H4 (cell line): Measurements from ENCODE around the gene FANCD2. TPM values are rescaled to one million over a fixed set of nuclear protein-coding genes. Genes with fewer than 3 reads are reported as not detected.
"Not testable (repeated sequence)": the region's sequence is repeated elsewhere in the genome, so short reads cannot be mapped to it uniquely, and the experiment has no call there.

Experiments
- DNase-seq: peaks from one replicate; pipeline ENCODE4 v3.0.0-alpha.2; 2015; ENCODE audit warnings: low spot score
- total RNA-seq: library from RNA; depleted of rRNA; stranded (reverse); fragments of >200 nt; shearing (Covaris generic); gene quantifications from 2 replicates; pipeline ENCODE4 v1.2.3, GENCODE V29; 2014

Gene FANCD2
- total RNA-seq, 1 experiment from 2014 or later: 28.4 TPM

- no peak for DNase-seq
Measured at GRCh38 chr3:10012106-10012505, 14.1 kb upstream of the FANCD2 start.

DNA sequence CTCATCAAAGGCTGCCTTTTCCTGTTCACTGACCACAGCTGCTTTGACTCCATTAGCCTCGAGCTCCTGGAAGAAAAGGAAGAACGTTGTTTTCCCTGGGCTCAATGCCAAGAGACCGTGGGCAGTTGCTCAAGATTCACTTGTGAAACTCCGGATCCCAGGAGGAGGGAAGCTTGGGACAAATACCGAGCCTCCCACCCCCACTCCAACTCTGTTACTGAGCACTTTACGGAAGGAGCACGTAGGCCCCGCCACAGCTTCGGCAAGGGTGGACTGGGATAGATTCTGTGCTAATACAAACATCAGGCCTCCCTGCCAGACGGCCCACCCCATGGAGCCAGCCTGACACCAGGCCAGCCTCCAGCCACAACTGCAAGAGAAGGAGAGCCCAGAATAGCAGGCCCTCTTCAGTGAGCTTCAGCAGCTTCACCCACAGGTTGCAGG, 10.8 kb upstream of the FANCD2 start:
- peak; percentile 93 for DNase-seq

DNA sequence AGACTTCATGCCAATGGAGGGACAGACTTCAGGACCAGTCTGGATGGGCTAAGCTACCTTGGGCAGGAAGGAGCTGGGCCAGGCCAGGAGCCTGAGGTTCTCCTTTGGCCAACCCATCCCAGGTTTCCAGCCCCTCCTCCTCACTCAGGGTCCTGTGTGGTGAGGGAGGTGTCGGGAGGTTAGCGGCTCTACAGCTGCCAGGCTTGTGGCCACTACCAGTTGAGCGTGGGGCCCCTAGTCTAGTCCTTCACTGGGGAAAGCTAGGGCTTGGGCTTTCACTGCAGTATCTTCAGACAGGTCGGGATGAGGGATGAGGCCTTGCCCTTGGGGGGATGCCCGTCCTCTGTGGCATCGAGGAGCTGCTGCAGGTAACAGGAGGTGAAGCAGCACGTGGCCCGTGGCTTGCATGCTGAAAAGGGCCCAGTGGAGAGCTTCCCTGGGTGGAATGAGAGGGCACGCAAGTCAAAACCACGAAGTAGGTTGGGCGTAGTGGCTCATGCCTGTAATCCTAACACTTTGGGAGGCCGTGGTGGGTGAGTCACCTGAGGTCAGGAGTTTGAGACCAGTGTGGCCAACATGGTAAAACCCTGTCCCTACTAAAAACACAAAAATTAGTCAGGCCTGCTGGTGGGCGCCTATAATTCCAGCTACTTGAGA, 8.5 kb upstream of the FANCD2 start:
- DNase-seq: peak; percentile 62

DNA sequence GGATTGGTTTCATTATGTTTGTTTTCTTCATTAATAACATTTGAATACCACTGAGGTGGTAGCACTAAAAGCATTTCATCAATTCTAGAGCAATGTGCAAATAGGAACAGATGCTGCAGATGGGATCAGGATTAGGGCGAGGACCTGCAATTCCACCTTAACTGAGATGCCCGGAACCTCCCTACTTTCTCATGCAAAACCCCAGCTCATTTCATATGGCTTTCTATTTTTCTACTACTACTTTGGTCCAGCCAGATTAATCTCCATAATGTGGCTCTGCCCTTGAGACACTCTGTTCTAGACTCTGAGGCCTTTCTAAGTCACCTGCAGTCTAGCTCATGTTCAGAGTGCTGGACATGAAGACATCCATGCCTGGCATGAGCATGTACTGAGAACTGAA, 7.4 kb upstream of the FANCD2 start:
- DNase-seq: not testable (repeated sequence)

GRCh38 chr3:10019326-10019725, 6.9 kb upstream of the FANCD2 start:
- no peak for DNase-seq

- no peak for DNase-seq
Measured at GRCh38 chr3:10021856-10022775, 4.1 kb upstream of the FANCD2 start.

- peak; percentile 39 for DNase-seq
Measured at GRCh38 chr3:10023587-10024310, 2.5 kb upstream of the FANCD2 start.

GRCh38 chr3:10025205-10026083, 793 bp upstream of the FANCD2 start:
- DNase-seq: no peak

DNA sequence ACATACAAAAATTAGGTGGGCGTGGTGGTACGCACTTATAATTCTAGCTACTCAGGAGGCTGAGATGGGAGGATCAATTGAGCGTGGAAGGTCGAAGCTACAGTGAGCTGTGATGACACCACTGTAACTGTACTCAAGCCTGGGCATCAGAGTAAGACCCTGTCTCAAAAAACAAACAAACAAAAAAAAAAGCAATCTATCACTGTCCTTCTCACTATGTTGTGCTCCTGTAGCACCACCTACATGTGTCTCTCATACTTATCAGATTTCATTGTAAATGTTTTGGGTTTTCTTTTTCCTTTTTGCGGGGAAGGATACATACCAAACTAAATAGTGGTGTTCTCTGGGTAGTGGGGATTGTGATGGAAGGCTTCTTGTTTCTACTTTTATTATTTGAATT, 14.8 kb downstream of the FANCD2 start:
- no peak for DNase-seq

DNA sequence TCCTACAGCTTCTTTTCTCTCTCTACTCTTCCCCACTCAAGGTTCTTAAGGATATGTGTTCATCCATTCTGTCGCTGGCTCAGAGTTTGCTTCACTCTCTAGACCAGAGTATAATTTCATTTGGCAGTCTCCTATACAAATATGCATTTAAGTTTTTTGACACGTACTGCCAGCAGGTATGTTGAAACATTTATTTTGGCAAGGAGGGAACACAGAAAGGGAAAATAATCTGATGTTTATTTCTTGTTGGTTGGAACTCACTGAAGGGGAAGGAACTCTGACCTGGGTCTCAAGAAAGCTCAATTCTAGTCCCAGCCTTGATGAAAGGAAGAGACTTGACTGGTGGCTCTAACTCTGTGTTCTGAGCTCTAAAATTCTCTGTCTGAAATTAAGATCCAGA, 21.6 kb downstream of the FANCD2 start:
- no peak for DNase-seq

DNA sequence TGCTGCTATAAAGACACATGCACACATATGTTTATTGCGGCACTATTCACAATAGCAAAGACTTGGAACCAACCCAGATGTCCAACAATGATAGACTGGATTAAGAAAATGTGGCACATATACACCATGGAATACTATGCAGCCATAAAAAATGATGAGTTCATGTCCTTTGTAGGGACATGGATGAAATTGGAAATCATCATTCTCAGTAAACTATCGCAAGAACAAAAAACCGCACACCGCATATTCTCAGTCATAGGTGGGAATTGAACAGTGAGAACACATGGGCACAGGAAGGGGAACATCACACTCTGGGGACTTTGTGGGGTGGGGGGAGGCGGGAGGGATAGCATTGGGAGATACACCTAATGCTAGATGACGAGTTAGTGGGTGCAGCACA, 26.8 kb downstream of the FANCD2 start:
- DNase-seq: not testable (repeated sequence)

- DNase-seq: no peak
Measured at GRCh38 chr3:10055097-10055496, 28.9 kb downstream of the FANCD2 start.

DNA sequence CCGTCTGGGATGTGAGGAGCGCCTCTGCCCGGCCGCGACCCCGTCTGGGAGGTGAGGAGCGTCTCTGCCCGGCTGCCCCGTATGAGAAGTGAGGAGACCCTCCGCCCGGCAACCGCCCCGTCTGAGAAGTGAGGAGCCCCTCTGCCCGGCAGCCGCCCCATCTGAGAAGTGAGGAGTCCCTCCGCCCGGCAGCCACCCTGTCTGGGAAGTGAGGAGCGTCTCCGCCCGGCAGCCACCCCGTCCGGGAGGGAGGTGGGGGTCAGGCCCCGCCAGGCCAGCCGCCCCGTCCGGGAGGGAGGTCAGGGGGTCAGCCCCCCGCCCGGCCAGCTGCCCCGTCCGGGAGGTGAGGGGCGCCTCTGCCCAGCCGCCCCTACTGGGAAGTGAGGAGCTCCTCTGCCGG, 43.8 kb downstream of the FANCD2 start:
- not testable (repeated sequence) for DNase-seq

GRCh38 chr3:10074666-10075065, 48.4 kb downstream of the FANCD2 start:
- no peak for DNase-seq

DNA sequence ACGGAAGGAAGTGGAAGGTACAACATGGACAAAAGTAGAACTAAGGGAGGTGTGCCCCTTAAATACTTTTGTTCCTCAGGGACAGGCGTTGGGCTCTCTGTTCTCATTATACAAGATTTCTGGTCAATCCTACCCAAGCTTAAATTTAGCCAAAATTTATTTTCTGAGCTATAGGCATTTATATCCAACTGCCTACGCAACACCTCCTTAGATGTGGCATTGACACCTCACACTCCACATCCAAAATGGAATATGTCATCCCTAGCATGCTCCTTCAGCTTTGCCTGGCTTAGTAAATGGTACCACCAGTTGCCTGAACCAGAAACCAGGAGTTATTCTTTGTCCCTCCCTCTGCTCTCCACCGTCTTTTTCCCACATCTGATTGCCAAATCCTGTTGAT, 55.6 kb downstream of the FANCD2 start:
- no peak for DNase-seq

- no peak for DNase-seq
Measured at GRCh38 chr3:10085738-10086137, 59.5 kb downstream of the FANCD2 start.

- DNase-seq: no peak
Measured at GRCh38 chr3:10088256-10088655, 62.0 kb downstream of the FANCD2 start.

- DNase-seq: no peak
Measured at GRCh38 chr3:10090179-10090578, 63.9 kb downstream of the FANCD2 start.

DNA sequence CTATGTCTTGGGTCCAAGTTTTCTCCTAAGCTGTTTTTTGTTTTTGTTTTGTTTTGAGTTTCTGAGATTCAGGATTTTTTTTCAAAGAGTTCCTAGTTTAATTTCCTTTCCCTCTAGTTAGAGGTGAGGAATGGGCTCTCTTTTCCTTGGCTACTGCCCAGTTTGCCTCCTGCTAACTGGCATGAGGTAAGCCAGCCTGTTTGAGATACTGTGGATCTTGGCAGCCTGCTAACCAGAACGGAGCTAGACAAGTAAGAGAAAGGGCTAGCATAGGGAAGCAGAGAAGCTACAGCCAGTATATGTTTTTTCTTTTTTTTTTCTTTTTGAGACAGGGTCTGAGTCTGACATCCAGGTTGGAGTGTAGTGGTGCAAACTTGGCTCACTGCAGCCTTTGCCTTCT, 64.5 kb downstream of the FANCD2 start:
- DNase-seq: not testable (repeated sequence)

GRCh38 chr3:10091387-10091786, 65.2 kb downstream of the FANCD2 start:
- DNase-seq: not testable (repeated sequence)

DNA sequence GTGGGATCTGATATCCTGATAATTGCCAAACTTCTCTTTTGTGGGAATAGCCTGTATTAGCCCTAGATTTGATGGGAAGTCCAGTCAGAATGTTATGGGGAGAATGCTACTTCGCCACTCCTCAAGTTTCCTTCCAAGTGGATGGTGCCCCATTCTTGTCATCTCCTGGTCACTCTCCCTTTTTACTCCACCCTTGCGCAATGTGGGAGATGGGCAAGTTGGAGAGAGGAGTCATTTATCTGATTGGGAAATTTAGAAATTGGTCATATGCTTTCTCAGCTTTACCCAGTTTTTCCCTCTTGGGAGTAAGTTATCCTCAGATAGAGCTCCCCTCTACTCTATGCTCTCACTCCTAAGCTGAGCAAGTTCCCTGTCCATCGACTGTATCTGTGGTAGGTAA, 67.4 kb downstream of the FANCD2 start:
- DNase-seq: no peak
